Natural killer cell (primary cell): ENCODE measurements around the gene AP5M1. TPM values are rescaled to one million over a fixed set of nuclear protein-coding genes. Genes with fewer than 3 reads are reported as not detected.

Experiments used
- ATAC-seq, 3 donors: fragments of 150-1000 bp in 2 of 3; fragments of 200-7000 bp in 1 of 3; cut with Tn5 transposase; 1 replicate in 1 of 3; 2 replicates in 2 of 3; pipeline ENCODE4 v1.10.0; 2021; ENCODE audit warnings: mild to moderate bottlenecking in 2 of 3, moderate library complexity in 2 of 3
- DNase-seq, 2 donors: peaks; one replicate each; pipeline versions ENCODE4 v3.0.0 to v3.0.0-alpha.2; 2013 to 2021; ENCODE audit warnings: mixed read lengths in 1 of 2
- H3K27ac ChIP-seq: one replicate; pipeline ENCODE4 v1.5.1; 2013; ENCODE audit warnings: mild to moderate bottlenecking, low read length
- H3K27me3 ChIP-seq: one replicate; pipeline ENCODE4 v1.6.1; 2013; ENCODE audit warnings: low read length; ENCODE audit not compliant: control insufficient read depth, insufficient read depth
- H3K36me3 ChIP-seq: one replicate; pipeline ENCODE4 v1.6.1; 2013; ENCODE audit warnings: low read length; ENCODE audit not compliant: control insufficient read depth, insufficient read depth
- H3K4me1 ChIP-seq: one replicate; pipeline ENCODE4 v1.6.1; 2013; ENCODE audit warnings: low read length; ENCODE audit not compliant: control insufficient read depth, insufficient read depth
- H3K4me3 ChIP-seq: one replicate; pipeline ENCODE4 v1.5.1; 2013; ENCODE audit warnings: low read length
- H3K9me3 ChIP-seq: one replicate; pipeline ENCODE4 v1.6.1; 2013; ENCODE audit warnings: low read length; ENCODE audit not compliant: control insufficient read depth, insufficient read depth
- H3K27ac Mint-ChIP-seq, 2 donors: one replicate each; pipeline ENCODE4 v1.8.0; 2022; ENCODE audit warnings: mild to moderate bottlenecking in 2 of 2, mixed read lengths in 2 of 2, moderate library complexity in 1 of 2
- H3K27me3 Mint-ChIP-seq, 2 donors: one replicate each; pipeline ENCODE4 v1.8.0; 2022; ENCODE audit warnings: low read depth in 2 of 2, mixed read lengths in 2 of 2
- H3K36me3 Mint-ChIP-seq: one replicate; pipeline ENCODE4 v1.8.0; 2022; ENCODE audit warnings: mixed read lengths
- H3K4me1 Mint-ChIP-seq, 2 donors: one replicate each; pipeline ENCODE4 v1.8.0; 2022; ENCODE audit warnings: mixed read lengths in 2 of 2
- H3K4me3 Mint-ChIP-seq: one replicate; pipeline ENCODE4 v1.8.0; 2022; ENCODE audit warnings: mild to moderate bottlenecking, moderate library complexity, mixed read lengths
- H3K9me3 Mint-ChIP-seq, 2 donors: one replicate each; pipeline ENCODE4 v1.8.0; 2022; ENCODE audit warnings: mixed read lengths in 2 of 2
- CTCF ChIP-seq: fragments of 200-600 bp; IDR thresholded peaks from one replicate; pipeline ENCODE4 v1.8.0; 2022; ENCODE audit warnings: antibody characterized with exemption
- WGBS: methylation state at CpG from one replicate; pipeline ENCODE4 v1.1.7; 2013; ENCODE audit warnings: missing lambda C conversion rate; ENCODE audit not compliant: insufficient coverage; 5-methylcytosine and 5-hydroxymethylcytosine counted together
- intact Hi-C: fragments of 100-400 bp; cut with micrococcal nuclease; formaldehyde crosslinking; loops from one replicate; pipeline ENCODE4 v1.14.2; 2022
- total RNA-seq, 4 donors: library from RNA; stranded (reverse); fragments of 120-200 nt in 1 of 4; gene quantifications; one replicate each; pipeline versions ENCODE4 v1.2.3 to v1.2.4, GENCODE V29; 2013 to 2022

Gene AP5M1
- total RNA-seq, 3 donors from 2014 or later (not counting 1 experiment from before 2014, with no cell fraction given): 46.3 to 64.2 (median 48.8) TPM

GRCh38 chr14:57317248-57317833 is 48.6 kb downstream of the AP5M1 start:
- H3K9me3 ChIP-seq: no peaks in the 10 kb centered on the region
- no peaks in the 10 kb centered on the region for H3K36me3 Mint-ChIP-seq
- no peaks in the 10 kb centered on the region for H3K9me3 Mint-ChIP-seq
- H3K36me3 ChIP-seq: no peaks in the 10 kb centered on the region
- peak; percentile 47 to 86 for DNase-seq
- TF ChIP-seq CTCF: peak; percentile 88
- H3K27ac Mint-ChIP-seq: no peak overlapping the region
- no peak overlapping the region for H3K4me3 Mint-ChIP-seq
- no peak overlapping the region for H3K27ac ChIP-seq
- peaks cover 6% of the 10 kb centered on the region in 2 donors for H3K4me1 Mint-ChIP-seq
- no peaks in the 10 kb centered on the region for H3K4me1 ChIP-seq
- intact Hi-C loops: loop anchor here (1.0 kb wide), 2 partner anchors 657 to 827 kb away; no protein-coding TSS in a partner anchor
- no peak overlapping the region for H3K4me3 ChIP-seq
- peaks cover 3% of the 10 kb centered on the region for H3K27me3 ChIP-seq
- peak; percentile 67 to 76 (median 76) for ATAC-seq
- WGBS: 0% methylated on average over 3 of the region's 3 CpGs
- H3K27me3 Mint-ChIP-seq: peaks cover 0 to 11% of the 10 kb centered on the region in 2 donors

GRCh38 chr14:57319636-57320192 is 50.9 kb downstream of the AP5M1 start:
- peaks cover 2 to 10% of the 10 kb centered on the region in 2 donors for H3K27me3 Mint-ChIP-seq
- H3K9me3 ChIP-seq: no peaks in the 10 kb centered on the region
- DNase-seq (no peak), ATAC-seq (no peak)
- H3K36me3 ChIP-seq: no peaks in the 10 kb centered on the region
- no peak overlapping the region for H3K4me3 ChIP-seq
- no peaks in the 10 kb centered on the region for H3K4me1 ChIP-seq
- intact Hi-C loops: no loop called here
- H3K4me1 Mint-ChIP-seq: no peaks in the 10 kb centered on the region
- H3K27ac Mint-ChIP-seq: no peak overlapping the region
- no peak overlapping the region for H3K27ac ChIP-seq
- no peaks in the 10 kb centered on the region for H3K9me3 Mint-ChIP-seq
- H3K4me3 Mint-ChIP-seq: no peak overlapping the region
- TF ChIP-seq CTCF: no peak
- peaks cover 3% of the 10 kb centered on the region for H3K27me3 ChIP-seq
- 57% methylated on average over 2 of the region's 2 CpGs for WGBS
- H3K36me3 Mint-ChIP-seq: no peaks in the 10 kb centered on the region

GRCh38 chr14:57323721-57324120 is 55.0 kb downstream of the AP5M1 start:
- H3K36me3 ChIP-seq: no peaks in the 10 kb centered on the region
- no peaks in the 10 kb centered on the region for H3K4me1 ChIP-seq
- H3K27me3 Mint-ChIP-seq: peaks cover 2 to 10% of the 10 kb centered on the region in 2 donors
- H3K9me3 Mint-ChIP-seq: no peaks in the 10 kb centered on the region
- H3K27ac ChIP-seq: no peak overlapping the region
- no peaks in the 10 kb centered on the region for H3K27me3 ChIP-seq
- WGBS: 90% methylated on average over 3 of the region's 3 CpGs
- TF ChIP-seq CTCF: no peak
- DNase-seq (no peak), ATAC-seq (no peak)
- intact Hi-C loops: no loop called here
- no peaks in the 10 kb centered on the region for H3K4me1 Mint-ChIP-seq
- H3K4me3 ChIP-seq: no peak overlapping the region
- no peak overlapping the region for H3K4me3 Mint-ChIP-seq
- no peaks in the 10 kb centered on the region for H3K36me3 Mint-ChIP-seq
- no peaks in the 10 kb centered on the region for H3K9me3 ChIP-seq
- H3K27ac Mint-ChIP-seq: no peak overlapping the region

- no peaks in the 10 kb centered on the region for H3K9me3 ChIP-seq
- Mint-ChIP-seq H3K4me1 (no peaks in the 10 kb centered on the region), H3K27ac (no peak overlapping the region), H3K4me3 (no peak overlapping the region), H3K27me3 (peaks cover 2 to 10% of the 10 kb centered on the region in 2 donors), H3K9me3 (no peaks in the 10 kb centered on the region), H3K36me3 (no peaks in the 10 kb centered on the region)
- DNase-seq (no peak), ATAC-seq (no peak)
- no peaks in the 10 kb centered on the region for H3K27me3 ChIP-seq
- WGBS: 80% methylated on average over 3 of the region's 7 CpGs
- TF ChIP-seq CTCF: no peak
- no peaks in the 10 kb centered on the region for H3K36me3 ChIP-seq
- no peaks in the 10 kb centered on the region for H3K4me1 ChIP-seq
- intact Hi-C loops: no loop called here
- no peak overlapping the region for H3K4me3 ChIP-seq
- no peak overlapping the region for H3K27ac ChIP-seq
Observed at GRCh38 chr14:57326253-57326652, 57.5 kb downstream of the AP5M1 start.
